Measurements from ENCODE around the gene CDCP1. TPM values are rescaled to one million over a fixed set of nuclear protein-coding genes. Genes with fewer than 3 reads are reported as not detected.

Gene CDCP1
- total RNA-seq, 3 donors from 2014 or later (not counting 1 experiment from before 2014, with no cell fraction given), result 0.38 to 0.61 (median 0.48) TPM

DNA sequence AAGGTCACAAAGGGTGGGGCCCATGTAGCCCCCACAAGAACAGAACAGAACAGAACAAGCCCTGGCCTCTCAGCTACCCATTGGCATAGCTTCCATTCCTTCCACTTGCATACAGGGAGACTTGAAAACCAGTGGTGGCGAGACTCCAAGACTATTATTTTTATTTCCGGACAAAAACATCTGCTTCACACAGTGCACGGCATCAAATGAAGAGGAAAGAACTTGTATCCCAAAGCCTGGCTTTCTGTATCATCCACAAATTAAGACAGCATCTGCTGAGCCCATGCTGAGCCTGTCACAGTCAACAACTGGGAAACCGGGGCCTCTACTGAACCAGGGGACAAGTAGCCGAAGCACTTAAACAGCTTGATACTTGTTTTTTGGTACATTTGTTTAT is 64.0 kb downstream of the CDCP1 start:
- no peak for ATAC-seq
- Mint-ChIP-seq H3K27ac (no peak overlapping the region), H3K4me3 (no peak overlapping the region), H3K4me1 (no peaks in the 10 kb centered on the region), H3K36me3 (no peaks in the 10 kb centered on the region), H3K9me3 (no peaks in the 10 kb centered on the region), H3K27me3 (ENCODE audit: low read depth in 2 of 2) (peaks cover 6 to 7% of the 10 kb centered on the region in 2 donors)
- H3K36me3 ChIP-seq (ENCODE audit: control insufficient read depth, insufficient read depth, low read length), result no peaks in the 10 kb centered on the region
- WGBS (ENCODE audit: insufficient coverage), result 96% methylated on average over 5 of the region's 5 CpGs
- H3K4me3 ChIP-seq (ENCODE audit: low read length), result no peak overlapping the region
- no peaks in the 10 kb centered on the region for H3K4me1 ChIP-seq (ENCODE audit: control insufficient read depth, insufficient read depth, low read length)
- H3K27me3 ChIP-seq (ENCODE audit: control insufficient read depth, insufficient read depth, low read length), result no peaks in the 10 kb centered on the region
- no peak overlapping the region for H3K27ac ChIP-seq (ENCODE audit: low read length)
- DNase-seq, result no peak
- intact Hi-C loops (cut with micrococcal nuclease), result no loop called here
- no peaks in the 10 kb centered on the region for H3K9me3 ChIP-seq (ENCODE audit: control insufficient read depth, insufficient read depth, low read length)
- TF ChIP-seq, protein P1, sequence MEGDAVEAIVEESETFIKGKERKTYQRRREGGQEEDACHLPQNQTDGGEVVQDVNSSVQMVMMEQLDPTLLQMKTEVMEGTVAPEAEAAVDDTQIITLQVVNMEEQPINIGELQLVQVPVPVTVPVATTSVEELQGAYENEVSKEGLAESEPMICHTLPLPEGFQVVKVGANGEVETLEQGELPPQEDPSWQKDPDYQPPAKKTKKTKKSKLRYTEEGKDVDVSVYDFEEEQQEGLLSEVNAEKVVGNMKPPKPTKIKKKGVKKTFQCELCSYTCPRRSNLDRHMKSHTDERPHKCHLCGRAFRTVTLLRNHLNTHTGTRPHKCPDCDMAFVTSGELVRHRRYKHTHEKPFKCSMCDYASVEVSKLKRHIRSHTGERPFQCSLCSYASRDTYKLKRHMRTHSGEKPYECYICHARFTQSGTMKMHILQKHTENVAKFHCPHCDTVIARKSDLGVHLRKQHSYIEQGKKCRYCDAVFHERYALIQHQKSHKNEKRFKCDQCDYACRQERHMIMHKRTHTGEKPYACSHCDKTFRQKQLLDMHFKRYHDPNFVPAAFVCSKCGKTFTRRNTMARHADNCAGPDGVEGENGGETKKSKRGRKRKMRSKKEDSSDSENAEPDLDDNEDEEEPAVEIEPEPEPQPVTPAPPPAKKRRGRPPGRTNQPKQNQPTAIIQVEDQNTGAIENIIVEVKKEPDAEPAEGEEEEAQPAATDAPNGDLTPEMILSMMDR (IDR thresholded peaks at IDR 0.05), result no peak

DNA sequence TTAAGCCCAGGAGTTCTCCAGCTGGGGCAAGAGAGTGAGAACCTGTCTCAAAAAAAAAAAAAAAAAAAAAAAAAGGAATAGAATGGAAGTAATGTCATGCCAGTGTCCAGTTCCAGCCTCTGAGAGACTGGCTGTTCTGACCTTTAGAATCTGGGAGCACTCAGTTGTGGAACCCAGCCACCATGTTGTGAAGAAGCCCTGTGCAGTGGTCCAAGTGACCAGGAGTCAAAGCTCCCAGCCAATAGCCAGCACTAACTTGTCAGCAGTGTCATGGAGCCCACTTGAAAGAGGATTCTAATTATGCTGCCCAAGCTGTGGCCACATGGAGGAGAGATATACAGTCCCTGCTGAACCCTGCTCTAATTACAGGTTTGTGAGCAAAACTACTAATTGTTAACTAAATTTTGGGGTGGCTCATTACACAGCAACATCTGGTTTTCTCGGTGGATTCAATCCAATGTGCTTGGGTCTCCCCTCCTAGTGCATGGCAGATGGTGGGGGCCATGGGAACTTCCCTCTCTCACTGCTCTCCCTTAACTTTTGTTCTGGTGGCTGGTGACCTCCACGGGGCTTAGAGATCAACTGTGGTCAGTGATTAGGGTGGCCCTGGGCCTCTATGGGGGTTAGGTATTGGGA is 64.6 kb downstream of the CDCP1 start:
- WGBS (ENCODE audit: insufficient coverage), result 100% methylated on average over 1 of the region's 2 CpGs
- Mint-ChIP-seq H3K27ac (no peak overlapping the region), H3K4me3 (no peak overlapping the region), H3K36me3 (no peaks in the 10 kb centered on the region), H3K9me3 (no peaks in the 10 kb centered on the region), H3K27me3 (ENCODE audit: low read depth in 2 of 2) (peaks cover 6 to 7% of the 10 kb centered on the region in 2 donors), H3K4me1 (no peaks in the 10 kb centered on the region)
- H3K4me1 ChIP-seq (ENCODE audit: control insufficient read depth, insufficient read depth, low read length), result no peaks in the 10 kb centered on the region
- H3K27me3 ChIP-seq (ENCODE audit: control insufficient read depth, insufficient read depth, low read length), result no peaks in the 10 kb centered on the region
- H3K36me3 ChIP-seq (ENCODE audit: control insufficient read depth, insufficient read depth, low read length), result no peaks in the 10 kb centered on the region
- ATAC-seq (no peak), DNase-seq (no peak)
- intact Hi-C loops (cut with micrococcal nuclease), result no loop called here
- no peak overlapping the region for H3K27ac ChIP-seq (ENCODE audit: low read length)
- H3K4me3 ChIP-seq (ENCODE audit: low read length), result no peak overlapping the region
- no peaks in the 10 kb centered on the region for H3K9me3 ChIP-seq (ENCODE audit: control insufficient read depth, insufficient read depth, low read length)
- TF ChIP-seq, protein P1 (IDR thresholded peaks at IDR 0.05), result no peak

DNA sequence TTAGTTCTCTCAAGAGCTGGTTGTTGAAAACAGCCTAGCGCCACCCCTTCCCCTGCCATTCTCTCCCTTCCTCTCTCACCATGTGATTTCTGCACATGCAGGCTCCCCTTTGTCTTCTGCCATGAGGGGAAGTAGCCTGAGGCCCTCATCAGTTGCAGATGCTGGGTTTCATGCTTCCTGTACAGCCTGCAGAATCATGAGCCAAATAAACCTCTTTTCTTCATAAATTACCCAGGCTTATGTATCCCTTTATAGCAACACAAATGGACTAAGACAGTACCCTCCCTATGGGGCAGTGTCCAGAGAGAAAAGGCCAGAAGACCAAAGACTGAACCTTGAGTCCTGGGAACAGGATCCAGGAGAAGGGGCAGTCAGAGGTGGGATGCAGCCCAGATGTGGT is 65.4 kb downstream of the CDCP1 start:
- TF ChIP-seq, protein P1 (IDR thresholded peaks at IDR 0.05), result no peak

DNA sequence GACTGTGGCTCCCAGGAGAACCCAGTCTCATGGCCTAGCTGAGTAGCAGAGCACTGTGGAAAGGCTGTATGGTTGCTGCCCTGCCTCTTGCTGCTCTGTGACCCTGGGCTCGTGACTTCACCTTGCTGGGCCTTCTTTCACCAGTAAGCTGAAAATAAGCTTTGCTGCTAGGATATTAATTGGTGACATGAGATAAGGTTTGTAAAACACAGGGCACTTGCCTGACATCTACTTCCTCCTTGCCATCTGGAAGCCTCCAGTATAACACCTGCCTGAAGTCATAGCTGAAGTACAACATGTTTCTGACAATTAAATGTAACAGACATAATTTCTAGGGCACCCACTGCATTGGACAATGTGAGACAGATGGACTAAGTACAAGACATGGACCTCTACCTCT is 66.5 kb downstream of the CDCP1 start:
- H3K4me3 ChIP-seq (ENCODE audit: low read length), result no peak overlapping the region
- ATAC-seq (no peak), DNase-seq (no peak)
- H3K9me3 ChIP-seq (ENCODE audit: control insufficient read depth, insufficient read depth, low read length), result no peaks in the 10 kb centered on the region
- TF ChIP-seq, protein P1 (IDR thresholded peaks at IDR 0.05), result no peak
- H3K27me3 ChIP-seq (ENCODE audit: control insufficient read depth, insufficient read depth, low read length), result no peaks in the 10 kb centered on the region
- Mint-ChIP-seq H3K4me1 (no peaks in the 10 kb centered on the region), H3K27ac (no peak overlapping the region), H3K9me3 (no peaks in the 10 kb centered on the region), H3K36me3 (no peaks in the 10 kb centered on the region), H3K4me3 (no peak overlapping the region), H3K27me3 (ENCODE audit: low read depth in 2 of 2) (peaks cover 3 to 6% of the 10 kb centered on the region in 2 donors)
- H3K4me1 ChIP-seq (ENCODE audit: control insufficient read depth, insufficient read depth, low read length), result no peaks in the 10 kb centered on the region
- WGBS (ENCODE audit: insufficient coverage), result 67% methylated on average over 1 of the region's 1 CpG
- no peaks in the 10 kb centered on the region for H3K36me3 ChIP-seq (ENCODE audit: control insufficient read depth, insufficient read depth, low read length)
- no peak overlapping the region for H3K27ac ChIP-seq (ENCODE audit: low read length)
- intact Hi-C loops (cut with micrococcal nuclease), result no loop called here

More for the DNA sequence above, 65.4 kb downstream of the CDCP1 start:
- H3K27ac Mint-ChIP-seq, result no peak overlapping the region
- intact Hi-C loops (cut with micrococcal nuclease), result no loop called here
- H3K27ac ChIP-seq (ENCODE audit: low read length), result no peak overlapping the region
- no peaks in the 10 kb centered on the region for H3K27me3 ChIP-seq (ENCODE audit: control insufficient read depth, insufficient read depth, low read length)
- H3K36me3 Mint-ChIP-seq, result no peaks in the 10 kb centered on the region
- no peaks in the 10 kb centered on the region for H3K4me1 Mint-ChIP-seq
- no peak for DNase-seq
- no peaks in the 10 kb centered on the region for H3K9me3 ChIP-seq (ENCODE audit: control insufficient read depth, insufficient read depth, low read length)
- 95% methylated on average over 1 of the region's 1 CpG for WGBS (ENCODE audit: insufficient coverage)
- H3K4me3 Mint-ChIP-seq, result no peak overlapping the region
- H3K9me3 Mint-ChIP-seq, result no peaks in the 10 kb centered on the region
- H3K36me3 ChIP-seq (ENCODE audit: control insufficient read depth, insufficient read depth, low read length), result no peaks in the 10 kb centered on the region
- H3K4me1 ChIP-seq (ENCODE audit: control insufficient read depth, insufficient read depth, low read length), result no peaks in the 10 kb centered on the region
- no peak overlapping the region for H3K4me3 ChIP-seq (ENCODE audit: low read length)
- peaks cover 6 to 7% of the 10 kb centered on the region in 2 donors for H3K27me3 Mint-ChIP-seq (ENCODE audit: low read depth in 2 of 2)
- ATAC-seq, result no peak

Measured in natural killer cell (primary cell).